ENCODE measurements around the gene PTPN4.

GRCh38 chr2:119760956-119761275 lies 1.2 kb downstream of the PTPN4 start:
- no peak for TF ChIP-seq POLR2AphosphoS5 (IDR thresholded peaks at IDR 0.05; ENCODE audit: low read depth)
- TF ChIP-seq CTCF (IDR thresholded peaks at IDR 0.05; ENCODE audit: insufficient read depth, low read length) = no peak
- TF ChIP-seq SPI1 (IDR thresholded peaks at IDR 0.05; ENCODE audit: borderline replicate concordance, low read depth) = no peak
- no peak for TF ChIP-seq REST (IDR thresholded peaks at IDR 0.05; ENCODE audit: insufficient replicate concordance, low read depth)
- no peak for TF ChIP-seq GABPA (IDR thresholded peaks at IDR 0.05; ENCODE audit: low read depth)
